Measurements from ENCODE around the gene ADAM10. TPM values are rescaled to one million over a fixed set of nuclear protein-coding genes. Genes with fewer than 3 reads are reported as not detected.
A peak's percentile ranks its signal among the peaks of the same experiment; 100 is the strongest.

The ADAM10 gene
- total RNA-seq, 2 experiments from 2014 or later, result 61.9 to 103 TPM

- Histone ChIP-seq H3K27ac (ENCODE audit: low read depth, low read length, poor library complexity, severe bottlenecking) (no peak overlapping the region), H3K4me1 (ENCODE audit: insufficient read depth, low read length, poor library complexity, severe bottlenecking) (peaks cover 12% of the 10 kb centered on the region), H3K9me3 (ENCODE audit: low read length) (no peaks in the 10 kb centered on the region), H3K4me3 (ENCODE audit: low read depth, low read length, poor library complexity, severe bottlenecking) (no peak overlapping the region), H3K4me2 (ENCODE audit: low read length) (peak overlapping the region; percentile 17; the same call in 1 of the 2 replicates), H4K20me1 (ENCODE audit: insufficient read depth, low read length) (no peaks in the 10 kb centered on the region), H3K9me2 (ENCODE audit: insufficient read depth, low read length) (no peaks in the 10 kb centered on the region), H2AFZ (ENCODE audit: low read length) (peak overlapping the region; percentile 83; the same call in 1 of the 2 replicates), H3K36me3 (ENCODE audit: insufficient read depth, low read length) (no peaks in the 10 kb centered on the region), H3K79me2 (ENCODE audit: insufficient read depth, low read depth, low read length) (no peaks in the 10 kb centered on the region)
- ChIA-PET CTCF (ENCODE audit: unreplicated experiment) (interaction anchor here (1.5 kb wide), 1 partner anchor 10 kb away, joined by 5 read pairs; no protein-coding TSS in a partner anchor), POLR2A (interaction anchor here (0.6 to 1.6 kb wide), 3 partner anchors 11 to 14 kb away, joined by 3 to 4 read pairs (median 3); no protein-coding TSS in a partner anchor)
- no peak for TF ChIP-seq EZH2phosphoT487 (IDR thresholded peaks at IDR 0.05; ENCODE audit: borderline replicate concordance, low read depth, low read length)
- TF ChIP-seq, protein P1, sequence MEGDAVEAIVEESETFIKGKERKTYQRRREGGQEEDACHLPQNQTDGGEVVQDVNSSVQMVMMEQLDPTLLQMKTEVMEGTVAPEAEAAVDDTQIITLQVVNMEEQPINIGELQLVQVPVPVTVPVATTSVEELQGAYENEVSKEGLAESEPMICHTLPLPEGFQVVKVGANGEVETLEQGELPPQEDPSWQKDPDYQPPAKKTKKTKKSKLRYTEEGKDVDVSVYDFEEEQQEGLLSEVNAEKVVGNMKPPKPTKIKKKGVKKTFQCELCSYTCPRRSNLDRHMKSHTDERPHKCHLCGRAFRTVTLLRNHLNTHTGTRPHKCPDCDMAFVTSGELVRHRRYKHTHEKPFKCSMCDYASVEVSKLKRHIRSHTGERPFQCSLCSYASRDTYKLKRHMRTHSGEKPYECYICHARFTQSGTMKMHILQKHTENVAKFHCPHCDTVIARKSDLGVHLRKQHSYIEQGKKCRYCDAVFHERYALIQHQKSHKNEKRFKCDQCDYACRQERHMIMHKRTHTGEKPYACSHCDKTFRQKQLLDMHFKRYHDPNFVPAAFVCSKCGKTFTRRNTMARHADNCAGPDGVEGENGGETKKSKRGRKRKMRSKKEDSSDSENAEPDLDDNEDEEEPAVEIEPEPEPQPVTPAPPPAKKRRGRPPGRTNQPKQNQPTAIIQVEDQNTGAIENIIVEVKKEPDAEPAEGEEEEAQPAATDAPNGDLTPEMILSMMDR (conservative IDR thresholded peaks at IDR 0.05; ENCODE audit: low read length), result no peak
- intact Hi-C loops (cut with micrococcal nuclease; ENCODE audit: unreplicated experiment), result no loop called here
- no TSS peak for BruUV-seq (replicated peaks)
- no peak for DNase-seq (ENCODE audit: low spot score)
Measured at GRCh38 chr15:58575045-58575786, 174.3 kb downstream of the ADAM10 start.

DNA sequence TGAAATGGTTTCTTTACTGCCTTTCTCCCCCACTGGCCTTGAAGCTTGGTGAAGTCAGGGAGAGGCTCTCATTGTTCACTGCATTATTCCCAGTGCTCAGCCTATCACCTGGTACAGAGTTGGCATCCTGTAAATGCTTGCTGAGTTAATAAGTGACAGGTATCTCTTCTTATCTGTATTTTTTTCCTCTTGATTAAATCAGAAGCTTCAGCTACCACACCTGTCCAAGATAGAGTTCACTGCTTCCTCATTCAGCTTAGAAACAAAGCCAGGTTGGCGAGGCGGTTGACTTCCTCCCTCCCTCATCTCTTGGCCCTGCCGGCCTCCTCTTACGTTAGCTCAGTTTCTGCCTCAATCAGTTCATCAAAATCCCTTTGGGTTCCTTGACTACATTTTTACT lies 174.9 kb downstream of the ADAM10 start:
- Histone ChIP-seq H3K4me3 (ENCODE audit: low read depth, low read length, poor library complexity, severe bottlenecking) (no peak overlapping the region), H3K79me2 (ENCODE audit: insufficient read depth, low read depth, low read length) (no peaks in the 10 kb centered on the region), H2AFZ (ENCODE audit: low read length) (peak overlapping the region; percentile 83; the same call in 1 of the 2 replicates), H3K9me2 (ENCODE audit: insufficient read depth, low read length) (no peaks in the 10 kb centered on the region), H4K20me1 (ENCODE audit: insufficient read depth, low read length) (no peaks in the 10 kb centered on the region), H3K9me3 (ENCODE audit: low read length) (no peaks in the 10 kb centered on the region), H3K4me1 (ENCODE audit: insufficient read depth, low read length, poor library complexity, severe bottlenecking) (peaks cover 12% of the 10 kb centered on the region), H3K4me2 (ENCODE audit: low read length) (peak overlapping the region; percentile 17; the same call in 1 of the 2 replicates), H3K27ac (ENCODE audit: low read depth, low read length, poor library complexity, severe bottlenecking) (no peak overlapping the region), H3K36me3 (ENCODE audit: insufficient read depth, low read length) (no peaks in the 10 kb centered on the region)
- ChIA-PET POLR2A (interaction anchor here (0.6 to 1.7 kb wide), 3 partner anchors 11 to 30 kb away, joined by 3 to 4 read pairs (median 3); no protein-coding TSS in a partner anchor), CTCF (ENCODE audit: unreplicated experiment) (interaction anchor here (1.5 kb wide), 1 partner anchor 11 kb away, joined by 5 read pairs; no protein-coding TSS in a partner anchor)
- intact Hi-C loops (cut with micrococcal nuclease; ENCODE audit: unreplicated experiment), result no loop called here
- no peak for TF ChIP-seq EZH2phosphoT487 (IDR thresholded peaks at IDR 0.05; ENCODE audit: borderline replicate concordance, low read depth, low read length)
- DNase-seq (ENCODE audit: low spot score), result peak; percentile 53
- no TSS peak for BruUV-seq (replicated peaks)

- no peak for DNase-seq (ENCODE audit: low spot score)
- H3K4me3 ChIP-seq (ENCODE audit: low read depth, low read length, poor library complexity, severe bottlenecking), result no peak overlapping the region
- no peaks in the 10 kb centered on the region for H3K9me2 ChIP-seq (ENCODE audit: insufficient read depth, low read length)
- intact Hi-C loops (cut with micrococcal nuclease; ENCODE audit: unreplicated experiment), result no loop called here
- POLR2A ChIA-PET, result interaction anchor here (0.7 to 1.7 kb wide), 2 partner anchors 11 to 28 kb away, joined by 3 to 4 read pairs; no protein-coding TSS in a partner anchor
- CTCF ChIA-PET (ENCODE audit: unreplicated experiment), result no interaction called here
- no peak for TF ChIP-seq EZH2phosphoT487 (IDR thresholded peaks at IDR 0.05; ENCODE audit: borderline replicate concordance, low read depth, low read length)
- TF ChIP-seq, protein P1 (conservative IDR thresholded peaks at IDR 0.05; ENCODE audit: low read length), result no peak
- no peak overlapping the region for H2AFZ ChIP-seq (ENCODE audit: low read length)
- no peaks in the 10 kb centered on the region for H3K79me2 ChIP-seq (ENCODE audit: insufficient read depth, low read depth, low read length)
- H4K20me1 ChIP-seq (ENCODE audit: insufficient read depth, low read length), result no peaks in the 10 kb centered on the region
- H3K9me3 ChIP-seq (ENCODE audit: low read length), result no peaks in the 10 kb centered on the region
- no peak overlapping the region for H3K4me2 ChIP-seq (ENCODE audit: low read length)
- no peaks in the 10 kb centered on the region for H3K36me3 ChIP-seq (ENCODE audit: insufficient read depth, low read length)
- peaks cover 12% of the 10 kb centered on the region for H3K4me1 ChIP-seq (ENCODE audit: insufficient read depth, low read length, poor library complexity, severe bottlenecking)
- no TSS peak for BruUV-seq (replicated peaks)
- H3K27ac ChIP-seq (ENCODE audit: low read depth, low read length, poor library complexity, severe bottlenecking), result no peak overlapping the region
Measured at GRCh38 chr15:58573270-58573669, 176.2 kb downstream of the ADAM10 start.
